ENCODE data around the gene C6orf136. TPM values are rescaled to one million over a fixed set of nuclear protein-coding genes. Genes with fewer than 3 reads are reported as not detected.

The C6orf136 gene
- total RNA-seq, 4 donors from 2014 or later, result 13.5 to 21.4 (median 20.7) TPM

DNA sequence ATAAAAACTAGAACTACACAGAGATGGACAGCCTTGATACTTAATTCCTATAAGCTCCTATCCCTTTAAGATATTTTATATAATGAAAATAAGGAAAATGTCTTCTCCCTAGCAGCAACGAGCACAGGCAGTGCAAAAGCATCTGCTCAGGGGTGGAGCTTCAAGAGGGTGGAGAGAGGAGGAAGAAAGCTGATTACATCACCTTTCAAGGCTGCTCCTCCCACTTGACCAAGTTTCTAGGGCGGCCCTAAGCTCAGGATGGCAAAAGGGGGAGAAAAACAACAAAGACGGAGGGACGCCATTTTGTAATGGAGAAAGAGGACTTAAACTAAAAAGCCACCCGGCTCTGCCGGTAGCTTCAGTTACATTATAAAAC, 32.1 kb upstream of the C6orf136 start:
- Histone ChIP-seq H3K4me1 (peaks cover 0 to 65% (median 45%) of the 10 kb centered on the region in 4 donors), H3K4me3 (peak overlapping the region; percentile 66 to 95 (median 90)), H3K27me3 (no peaks in the 10 kb centered on the region), H3K27ac (peak overlapping the region; percentile 94 to 100 (median 97)), H3K9me3 (no peaks in the 10 kb centered on the region), H3K36me3 (peaks cover 8 to 22% (median 10%) of the 10 kb centered on the region in 3 donors)
- TF ChIP-seq, protein P1, sequence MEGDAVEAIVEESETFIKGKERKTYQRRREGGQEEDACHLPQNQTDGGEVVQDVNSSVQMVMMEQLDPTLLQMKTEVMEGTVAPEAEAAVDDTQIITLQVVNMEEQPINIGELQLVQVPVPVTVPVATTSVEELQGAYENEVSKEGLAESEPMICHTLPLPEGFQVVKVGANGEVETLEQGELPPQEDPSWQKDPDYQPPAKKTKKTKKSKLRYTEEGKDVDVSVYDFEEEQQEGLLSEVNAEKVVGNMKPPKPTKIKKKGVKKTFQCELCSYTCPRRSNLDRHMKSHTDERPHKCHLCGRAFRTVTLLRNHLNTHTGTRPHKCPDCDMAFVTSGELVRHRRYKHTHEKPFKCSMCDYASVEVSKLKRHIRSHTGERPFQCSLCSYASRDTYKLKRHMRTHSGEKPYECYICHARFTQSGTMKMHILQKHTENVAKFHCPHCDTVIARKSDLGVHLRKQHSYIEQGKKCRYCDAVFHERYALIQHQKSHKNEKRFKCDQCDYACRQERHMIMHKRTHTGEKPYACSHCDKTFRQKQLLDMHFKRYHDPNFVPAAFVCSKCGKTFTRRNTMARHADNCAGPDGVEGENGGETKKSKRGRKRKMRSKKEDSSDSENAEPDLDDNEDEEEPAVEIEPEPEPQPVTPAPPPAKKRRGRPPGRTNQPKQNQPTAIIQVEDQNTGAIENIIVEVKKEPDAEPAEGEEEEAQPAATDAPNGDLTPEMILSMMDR (IDR thresholded peaks at IDR 0.05), result peak in 1 of 5 experiments; percentile 13
- peak; percentile 88 to 96 for TF ChIP-seq POLR2A (IDR thresholded peaks at IDR 0.05)
- peak; percentile 69 to 99 for TF ChIP-seq EP300 (IDR thresholded peaks at IDR 0.05)
- peak; percentile 67 to 90 for DNase-seq (ENCODE audit: low spot score in 2 of 2)
- 1 to 2% methylated on average over 6 of the region's 6 CpGs for WGBS, 2 donors

DNA sequence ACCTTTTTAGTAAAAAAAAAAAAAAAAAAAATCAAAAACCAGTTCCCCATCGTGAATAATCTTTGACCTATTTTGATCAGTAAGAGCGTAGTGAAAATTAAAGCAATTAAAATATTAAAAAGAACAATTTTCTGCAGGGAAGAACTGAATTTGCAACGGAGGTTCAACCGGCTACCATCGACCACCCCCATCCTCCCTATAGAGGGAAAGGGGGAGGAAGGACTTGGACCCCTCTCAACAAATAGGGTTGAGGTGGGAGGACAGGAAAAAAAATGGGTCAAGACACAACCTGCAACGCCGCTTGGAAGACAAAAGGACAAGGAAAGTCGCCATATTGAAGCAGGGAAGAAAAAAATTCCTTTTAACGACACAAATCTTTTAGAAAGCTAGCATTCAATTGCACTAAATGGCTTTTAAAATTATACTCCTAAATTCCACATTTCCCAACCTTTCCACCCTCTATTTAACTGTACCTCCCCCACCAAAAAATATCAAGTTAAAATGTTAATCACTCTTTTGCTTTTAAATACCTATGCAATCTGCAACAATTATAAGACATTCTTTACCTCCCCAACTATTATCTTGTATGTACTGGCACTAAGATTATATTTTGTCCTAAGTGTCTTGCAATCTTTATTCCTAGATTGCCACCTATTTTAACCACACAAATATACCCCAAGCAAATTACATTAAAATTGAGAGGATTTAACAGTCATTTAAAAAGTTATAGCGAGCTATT, 31.5 kb upstream of the C6orf136 start:
- Histone ChIP-seq H3K27me3 (no peaks in the 10 kb centered on the region), H3K4me1 (peaks cover 0 to 60% (median 44%) of the 10 kb centered on the region in 4 donors), H3K27ac (peak overlapping the region; percentile 94 to 100 (median 97)), H3K9me3 (no peaks in the 10 kb centered on the region), H3K36me3 (peaks cover 8 to 28% (median 15%) of the 10 kb centered on the region in 3 donors), H3K4me3 (peak overlapping the region; percentile 66 to 95 (median 90))
- TF ChIP-seq POLR2A (IDR thresholded peaks at IDR 0.05) (no peak), EP300 (IDR thresholded peaks at IDR 0.05) (no peak)
- TF ChIP-seq, protein P1 (IDR thresholded peaks at IDR 0.05), result no peak
- 0% methylated on average over 10 of the region's 10 CpGs for WGBS, 2 donors
- DNase-seq (ENCODE audit: low spot score in 2 of 2), result no peak

DNA sequence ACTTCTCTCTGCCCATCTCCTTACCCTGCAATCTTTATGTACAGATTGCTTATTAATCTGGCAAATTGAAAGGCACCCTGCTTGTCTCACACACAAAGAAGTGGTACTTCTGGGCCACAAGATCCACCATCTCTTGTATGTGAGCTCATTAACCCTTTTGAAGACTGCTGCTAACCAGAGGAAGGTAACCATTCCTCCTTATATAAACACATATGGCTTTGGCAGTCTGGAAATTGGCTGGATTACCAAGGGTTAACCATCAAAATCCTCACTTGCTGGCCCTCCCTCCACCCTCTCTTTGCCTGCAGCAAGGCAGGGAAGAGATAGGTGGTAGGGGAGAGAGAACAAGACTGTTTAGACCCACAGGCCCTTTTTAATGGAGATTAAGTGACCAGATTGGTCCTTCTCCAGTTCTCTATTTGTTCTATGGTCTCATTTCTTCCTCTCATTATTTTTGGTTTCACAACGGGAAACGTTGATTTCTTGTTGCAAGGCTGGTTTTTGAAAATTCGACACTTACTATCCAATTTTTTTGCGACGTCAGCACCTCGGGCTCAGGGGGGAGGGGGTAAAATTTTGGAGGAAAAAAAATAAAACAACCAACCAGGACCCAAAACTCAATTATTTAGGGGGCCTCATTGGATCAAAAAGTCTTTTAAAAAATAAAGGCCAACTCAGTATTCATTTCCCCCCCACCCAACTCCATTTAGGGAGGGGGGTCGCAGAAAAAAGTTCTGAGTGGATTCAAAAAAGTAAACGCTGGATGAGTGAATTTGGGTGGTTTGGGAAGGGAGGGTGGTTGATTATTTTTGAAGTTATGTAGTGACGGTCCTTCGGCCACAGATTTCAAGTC, 30.7 kb upstream of the C6orf136 start:
- TF ChIP-seq POLR2A (IDR thresholded peaks at IDR 0.05) (no peak), EP300 (IDR thresholded peaks at IDR 0.05) (no peak)
- TF ChIP-seq, protein P1 (IDR thresholded peaks at IDR 0.05), result no peak
- Histone ChIP-seq H3K36me3 (peaks cover 8 to 36% (median 20%) of the 10 kb centered on the region in 3 donors), H3K9me3 (no peaks in the 10 kb centered on the region), H3K4me1 (peaks cover 0 to 52% (median 40%) of the 10 kb centered on the region in 4 donors), H3K27ac (peak overlapping the region; percentile 94 to 100 (median 97)), H3K27me3 (no peaks in the 10 kb centered on the region), H3K4me3 (peak overlapping the region; percentile 66 to 95 (median 90))
- peak in 1 of 2 donors; percentile 22 for DNase-seq (ENCODE audit: low spot score in 2 of 2)
- WGBS, 2 donors, result 0 to 1% methylated on average over 10 of the region's 10 CpGs

DNA sequence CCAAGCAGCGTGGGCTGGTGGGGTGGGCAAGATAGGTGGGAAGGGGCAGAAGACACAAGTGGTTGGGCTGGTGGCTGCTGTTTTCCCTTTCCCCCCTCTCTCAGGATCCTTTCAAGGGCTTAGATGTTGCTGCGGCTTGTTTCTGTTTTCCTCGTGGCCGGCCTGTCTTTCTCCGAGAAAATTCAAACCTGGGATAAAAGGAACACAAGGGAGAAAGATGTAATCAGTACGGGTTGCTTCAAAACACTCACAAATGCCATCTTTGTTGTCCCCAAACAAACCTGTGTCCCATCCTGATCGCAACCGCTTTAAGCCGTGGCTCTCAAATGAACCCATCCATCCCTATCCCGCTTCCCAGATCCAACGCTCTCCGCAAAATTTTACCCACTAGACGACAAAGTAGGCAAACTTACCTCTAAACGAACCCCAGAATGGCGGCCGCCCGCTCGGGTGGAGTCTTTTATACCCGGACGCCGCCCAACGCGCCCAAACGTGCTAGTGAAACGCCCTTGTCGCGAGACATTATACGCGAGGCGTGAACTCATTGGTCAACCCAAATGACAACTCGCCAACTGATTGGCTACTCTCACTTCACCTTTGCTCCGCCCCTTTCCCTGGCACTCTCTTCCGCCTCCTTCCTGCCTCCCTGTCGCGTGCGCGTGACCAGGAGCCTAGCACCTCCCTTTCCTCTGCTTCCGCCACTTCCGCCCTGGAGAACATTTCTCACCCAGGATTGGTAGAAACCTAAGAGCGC, 29.9 kb upstream of the C6orf136 start, which contains the start of gene PPP1R10:
PPP1R10 (minus strand) TSS at position 433 of the 754 bp plus-strand sequence. CDS start 7,299 bp downstream, outside the sequence.
- TF ChIP-seq POLR2A (IDR thresholded peaks at IDR 0.05), result peak; percentile 100
- TF ChIP-seq, protein P1 (IDR thresholded peaks at IDR 0.05), result peak in 1 of 5 experiments; percentile 18
- peak in 1 of 2 donors; percentile 100 for TF ChIP-seq EP300 (IDR thresholded peaks at IDR 0.05)
- H3K9me3 ChIP-seq, result no peaks in the 10 kb centered on the region
- peak; percentile 97 to 99 for DNase-seq (ENCODE audit: low spot score in 2 of 2)
- no peaks in the 10 kb centered on the region for H3K27me3 ChIP-seq
- H3K36me3 ChIP-seq, result peaks cover 8 to 44% (median 20%) of the 10 kb centered on the region in 3 donors
- H3K27ac ChIP-seq, result peak within 1 kb of the TSS; percentile 94 to 100 (median 97)
- H3K4me3 ChIP-seq, result peak within 1 kb of the TSS; percentile 66 to 95 (median 90)
- H3K4me1 ChIP-seq, result peaks cover 0 to 48% (median 33%) of the 10 kb centered on the region in 4 donors
- WGBS, 2 donors, result 0 to 1% methylated on average over 40 of the region's 40 CpGs

All from tibial nerve (tissue), 4 donors.